Ascending aorta (tissue), 2 donors: ENCODE results near the gene GRIP2. TPM values are rescaled to one million over a fixed set of nuclear protein-coding genes. Genes with fewer than 3 reads are reported as not detected.

Experiments
- DNase-seq, 2 donors: peaks; one replicate each; pipeline ENCODE4 v3.0.0-alpha.2; 2019; ENCODE audit warnings: low spot score in 2 of 2
- H3K27ac ChIP-seq, 2 donors: fragments of 200-600 bp; sonication (generic); one replicate each; pipeline ENCODE4 v1.5.1; 2016 to 2017; ENCODE audit warnings: mild to moderate bottlenecking in 1 of 2
- H3K27me3 ChIP-seq: fragments of 200-600 bp; sonication (generic); one replicate; pipeline ENCODE4 v1.5.1; 2017
- H3K36me3 ChIP-seq, 2 donors: fragments of 200-600 bp; sonication (generic); one replicate each; pipeline ENCODE4 v1.5.1; 2016
- H3K4me1 ChIP-seq, 2 donors: fragments of 200-600 bp; sonication (generic); one replicate each; pipeline ENCODE4 v1.5.1; 2016 to 2017; ENCODE audit warnings: mild to moderate bottlenecking in 1 of 2
- H3K4me3 ChIP-seq, 2 donors: fragments of 200-600 bp; sonication (generic); one replicate each; pipeline ENCODE4 v1.5.1; 2016 to 2017; ENCODE audit warnings: mild to moderate bottlenecking in 1 of 2
- H3K9me3 ChIP-seq, 2 donors: fragments of 200-600 bp; sonication (generic); one replicate each; pipeline ENCODE4 v1.5.1; 2016
- intact Hi-C: fragments of 100-400 bp; cut with DNase I; formaldehyde crosslinking; loops from one replicate; pipeline ENCODE4 v1.15.1; 2023
- total RNA-seq: library from RNA; depleted of rRNA; stranded (reverse); fragments of >200 nt; gene quantifications from one replicate; pipeline ENCODE4 v1.1.0, GENCODE V29; 2016
- TF ChIP-seq, protein P1 (sequence below), 3 experiments: fragments of 200-600 bp in 2 of 3; fragments of 450-650 bp in 1 of 3; sonication (generic) in 2 of 3; IDR thresholded peaks; one replicate each; pipeline ENCODE4 v1.5.1; 2016 to 2019; ENCODE audit warnings: antibody characterized with exemption in 3 of 3, mild to moderate bottlenecking in 1 of 3, moderate library complexity in 1 of 3

Gene GRIP2
- total RNA-seq, 1 donor from 2014 or later: 0.21 TPM

DNA sequence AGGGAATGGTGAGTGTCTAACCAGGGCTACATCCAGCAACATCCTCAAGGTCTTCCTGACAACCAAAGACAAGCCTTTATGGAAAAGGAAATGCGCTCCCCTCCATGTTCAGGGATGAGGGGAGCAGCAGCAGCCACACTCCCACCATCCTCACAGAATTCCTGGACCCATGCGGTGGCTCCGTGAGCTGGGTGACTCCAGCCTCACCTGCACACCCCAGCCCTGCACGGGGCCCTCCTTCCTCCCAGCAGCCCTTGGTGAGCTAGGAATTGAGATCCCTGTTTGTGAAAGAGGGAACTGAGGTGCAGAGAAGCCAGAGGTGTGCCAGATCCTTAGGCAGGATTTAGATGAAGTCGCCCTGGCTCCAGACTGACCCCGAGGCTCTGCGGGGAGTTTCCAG is 52.3 kb downstream of the GRIP2 start:
- Histone ChIP-seq H3K4me3 (no peak overlapping the region), H3K27ac (no peak overlapping the region), H3K36me3 (peaks cover 5 to 27% of the 10 kb centered on the region in 2 donors), H3K4me1 (peaks cover 0 to 6% of the 10 kb centered on the region in 2 donors), H3K9me3 (no peaks in the 10 kb centered on the region), H3K27me3 (no peaks in the 10 kb centered on the region)
- no peak for DNase-seq
- TF ChIP-seq, protein P1, sequence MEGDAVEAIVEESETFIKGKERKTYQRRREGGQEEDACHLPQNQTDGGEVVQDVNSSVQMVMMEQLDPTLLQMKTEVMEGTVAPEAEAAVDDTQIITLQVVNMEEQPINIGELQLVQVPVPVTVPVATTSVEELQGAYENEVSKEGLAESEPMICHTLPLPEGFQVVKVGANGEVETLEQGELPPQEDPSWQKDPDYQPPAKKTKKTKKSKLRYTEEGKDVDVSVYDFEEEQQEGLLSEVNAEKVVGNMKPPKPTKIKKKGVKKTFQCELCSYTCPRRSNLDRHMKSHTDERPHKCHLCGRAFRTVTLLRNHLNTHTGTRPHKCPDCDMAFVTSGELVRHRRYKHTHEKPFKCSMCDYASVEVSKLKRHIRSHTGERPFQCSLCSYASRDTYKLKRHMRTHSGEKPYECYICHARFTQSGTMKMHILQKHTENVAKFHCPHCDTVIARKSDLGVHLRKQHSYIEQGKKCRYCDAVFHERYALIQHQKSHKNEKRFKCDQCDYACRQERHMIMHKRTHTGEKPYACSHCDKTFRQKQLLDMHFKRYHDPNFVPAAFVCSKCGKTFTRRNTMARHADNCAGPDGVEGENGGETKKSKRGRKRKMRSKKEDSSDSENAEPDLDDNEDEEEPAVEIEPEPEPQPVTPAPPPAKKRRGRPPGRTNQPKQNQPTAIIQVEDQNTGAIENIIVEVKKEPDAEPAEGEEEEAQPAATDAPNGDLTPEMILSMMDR (IDR thresholded peaks at IDR 0.05): no peak
- intact Hi-C loops: no loop called here

- no peak for DNase-seq
- H3K27ac ChIP-seq: no peak overlapping the region
- H3K36me3 ChIP-seq: peaks cover 5 to 28% of the 10 kb centered on the region in 2 donors
- TF ChIP-seq, protein P1 (IDR thresholded peaks at IDR 0.05): no peak
- intact Hi-C loops: no loop called here
- H3K4me1 ChIP-seq: peaks cover 0 to 8% of the 10 kb centered on the region in 2 donors
- H3K4me3 ChIP-seq: no peak overlapping the region
- no peaks in the 10 kb centered on the region for H3K27me3 ChIP-seq
- H3K9me3 ChIP-seq: no peaks in the 10 kb centered on the region
These were observed 53.1 kb downstream of the GRIP2 start for GRCh38 chr3:14487086-14487485.

DNA sequence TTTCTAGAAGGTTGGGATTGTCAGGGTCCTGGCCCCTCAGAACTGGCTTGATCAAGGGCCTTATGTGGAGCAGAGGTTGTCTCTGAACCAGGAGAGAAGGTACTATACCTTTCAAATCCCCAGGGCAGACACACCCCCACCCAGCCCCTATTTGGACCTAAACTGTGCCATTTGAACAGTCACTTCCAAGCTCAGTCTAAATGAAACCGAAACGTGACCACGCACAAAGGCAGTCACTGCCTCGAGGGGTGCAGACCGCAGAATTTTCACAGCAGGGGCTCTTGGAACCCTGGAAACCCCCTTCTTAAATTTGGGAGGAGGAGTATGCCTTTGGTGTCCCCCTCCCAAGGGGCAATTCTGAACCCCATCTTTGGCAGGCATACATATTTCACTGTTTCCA is 53.7 kb downstream of the GRIP2 start:
- H3K4me3 ChIP-seq: no peak overlapping the region
- no peak overlapping the region for H3K27ac ChIP-seq
- H3K9me3 ChIP-seq: no peaks in the 10 kb centered on the region
- no peak for DNase-seq
- H3K4me1 ChIP-seq: peaks cover 0 to 8% of the 10 kb centered on the region in 2 donors
- intact Hi-C loops: no loop called here
- peaks cover 5 to 33% of the 10 kb centered on the region in 2 donors for H3K36me3 ChIP-seq
- H3K27me3 ChIP-seq: no peaks in the 10 kb centered on the region
- TF ChIP-seq, protein P1 (IDR thresholded peaks at IDR 0.05): no peak

- no peak for DNase-seq
- Histone ChIP-seq H3K27me3 (no peaks in the 10 kb centered on the region), H3K27ac (no peak overlapping the region), H3K9me3 (no peaks in the 10 kb centered on the region), H3K4me1 (peaks cover 0 to 8% of the 10 kb centered on the region in 2 donors), H3K4me3 (no peak overlapping the region), H3K36me3 (peaks cover 5 to 36% of the 10 kb centered on the region in 2 donors)
- intact Hi-C loops: no loop called here
- TF ChIP-seq, protein P1 (IDR thresholded peaks at IDR 0.05): no peak
These were observed 54.2 kb downstream of the GRIP2 start for GRCh38 chr3:14485981-14486380.

DNA sequence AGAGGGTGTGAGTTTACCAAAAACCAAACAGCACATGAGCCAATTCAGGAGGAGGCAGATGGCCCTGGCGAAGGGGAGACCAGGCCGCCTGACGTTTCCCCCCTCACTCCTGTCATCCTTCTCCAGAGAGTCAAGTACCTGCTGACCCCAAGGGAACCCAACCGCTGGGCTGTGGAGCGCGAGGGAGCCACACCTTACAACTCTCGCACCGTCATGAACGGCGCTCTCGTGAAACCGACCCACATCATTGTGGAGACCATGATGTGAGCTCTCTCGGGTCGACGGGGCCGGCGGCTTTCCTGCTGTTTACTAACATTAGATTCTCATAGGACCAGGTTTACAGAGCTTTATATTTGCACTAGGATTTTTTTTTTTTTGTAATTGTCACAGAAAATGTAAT is 55.4 kb downstream of the GRIP2 start:
- peaks cover 0 to 8% of the 10 kb centered on the region in 2 donors for H3K4me1 ChIP-seq
- no peaks in the 10 kb centered on the region for H3K9me3 ChIP-seq
- intact Hi-C loops: no loop called here
- H3K4me3 ChIP-seq: no peak overlapping the region
- TF ChIP-seq, protein P1 (IDR thresholded peaks at IDR 0.05): no peak
- H3K36me3 ChIP-seq: peaks cover 7 to 41% of the 10 kb centered on the region in 2 donors
- no peak overlapping the region for H3K27ac ChIP-seq
- no peaks in the 10 kb centered on the region for H3K27me3 ChIP-seq
- DNase-seq: no peak

- peaks cover 14 to 52% of the 10 kb centered on the region in 2 donors for H3K36me3 ChIP-seq
- no peaks in the 10 kb centered on the region for H3K9me3 ChIP-seq
- no peaks in the 10 kb centered on the region for H3K27me3 ChIP-seq
- H3K4me3 ChIP-seq: no peak overlapping the region
- intact Hi-C loops: no loop called here
- DNase-seq: no peak
- H3K4me1 ChIP-seq: peaks cover 0 to 3% of the 10 kb centered on the region in 2 donors
- no peak overlapping the region for H3K27ac ChIP-seq
- TF ChIP-seq, protein P1 (IDR thresholded peaks at IDR 0.05): no peak
These were observed 56.9 kb downstream of the GRIP2 start for GRCh38 chr3:14483286-14483685.
